HG03469 (cell line): ENCODE measurements around the gene APOA1.
"Not testable (repeated sequence)": the region's sequence is repeated elsewhere in the genome, so short reads cannot be mapped to it uniquely, and the experiment has no call there.

ENCODE experiments used
- ATAC-seq: cut with Tn5 transposase; IDR thresholded peaks from one replicate; pipeline ENCODE4 v1.9.1; 2021; ENCODE audit warnings: mild to moderate bottlenecking, moderate library complexity, moderate number of reproducible peaks; ENCODE audit not compliant: unreplicated experiment

Gene APOA1

GRCh38 chr11:116835042-116835772 lies 2.2 kb downstream of the APOA1 start:
- ATAC-seq, result no peak

DNA sequence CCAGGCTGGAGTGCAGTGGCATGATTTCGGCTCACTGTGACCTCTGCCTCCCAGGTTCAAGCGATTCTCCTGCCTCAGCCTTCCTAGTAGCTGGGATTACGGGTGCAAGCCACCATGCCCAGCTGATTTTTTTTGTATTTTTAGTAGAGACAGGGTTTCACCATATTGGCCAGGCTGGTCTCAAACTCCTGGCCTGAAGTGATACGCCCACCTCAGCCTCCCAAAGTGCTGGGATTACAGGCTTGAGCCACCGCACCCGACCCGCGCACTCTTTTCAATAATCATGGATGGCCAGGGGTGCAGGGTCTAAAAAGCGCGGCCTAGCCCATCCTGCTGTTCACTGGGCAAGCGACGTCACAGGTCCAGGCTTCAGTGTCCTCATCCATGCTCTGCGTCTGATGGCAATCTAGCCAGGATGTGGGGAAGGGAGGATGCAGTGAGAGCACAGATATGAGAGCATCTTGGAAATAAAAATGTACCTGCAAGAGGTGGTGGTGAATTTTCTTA lies 2.8 kb downstream of the APOA1 start:
- not testable (repeated sequence) for ATAC-seq

DNA sequence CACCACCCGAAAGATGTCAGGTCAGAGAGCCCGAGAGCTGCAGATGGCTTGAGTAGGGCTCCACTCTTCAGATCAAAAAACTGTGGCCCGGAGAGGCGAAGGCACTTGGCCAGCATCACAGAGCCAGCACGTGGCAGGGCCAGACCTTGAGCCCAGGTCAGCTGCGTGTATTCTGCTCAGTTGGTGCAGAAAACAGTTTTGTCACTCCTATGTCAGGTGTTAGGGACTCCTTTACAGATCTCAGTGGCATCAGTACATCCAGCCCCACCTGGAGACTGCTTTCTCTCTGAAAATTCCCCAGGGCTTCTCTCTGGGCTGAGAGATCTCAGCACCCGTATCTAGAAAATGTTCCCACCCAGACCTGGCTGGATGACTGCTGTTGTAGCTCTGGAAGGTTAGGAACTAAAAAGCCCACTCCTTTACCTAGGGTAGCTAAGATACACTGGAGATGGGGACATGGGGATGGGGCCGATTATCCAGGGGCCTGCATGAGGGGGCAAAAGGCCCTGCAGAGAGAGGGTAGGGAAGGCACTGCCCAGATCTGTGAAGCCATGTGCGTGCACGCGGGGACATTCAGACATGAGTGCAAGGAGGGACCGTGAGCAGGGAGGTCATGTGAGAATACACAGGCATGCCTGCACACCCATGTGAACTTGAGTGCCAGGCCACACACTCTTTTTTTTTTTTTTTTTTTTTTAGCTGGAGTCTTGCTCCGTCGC lies 3.4 kb downstream of the APOA1 start:
- no peak for ATAC-seq

GRCh38 chr11:116833491-116833815 lies 4.0 kb downstream of the APOA1 start:
- ATAC-seq, result no peak

DNA sequence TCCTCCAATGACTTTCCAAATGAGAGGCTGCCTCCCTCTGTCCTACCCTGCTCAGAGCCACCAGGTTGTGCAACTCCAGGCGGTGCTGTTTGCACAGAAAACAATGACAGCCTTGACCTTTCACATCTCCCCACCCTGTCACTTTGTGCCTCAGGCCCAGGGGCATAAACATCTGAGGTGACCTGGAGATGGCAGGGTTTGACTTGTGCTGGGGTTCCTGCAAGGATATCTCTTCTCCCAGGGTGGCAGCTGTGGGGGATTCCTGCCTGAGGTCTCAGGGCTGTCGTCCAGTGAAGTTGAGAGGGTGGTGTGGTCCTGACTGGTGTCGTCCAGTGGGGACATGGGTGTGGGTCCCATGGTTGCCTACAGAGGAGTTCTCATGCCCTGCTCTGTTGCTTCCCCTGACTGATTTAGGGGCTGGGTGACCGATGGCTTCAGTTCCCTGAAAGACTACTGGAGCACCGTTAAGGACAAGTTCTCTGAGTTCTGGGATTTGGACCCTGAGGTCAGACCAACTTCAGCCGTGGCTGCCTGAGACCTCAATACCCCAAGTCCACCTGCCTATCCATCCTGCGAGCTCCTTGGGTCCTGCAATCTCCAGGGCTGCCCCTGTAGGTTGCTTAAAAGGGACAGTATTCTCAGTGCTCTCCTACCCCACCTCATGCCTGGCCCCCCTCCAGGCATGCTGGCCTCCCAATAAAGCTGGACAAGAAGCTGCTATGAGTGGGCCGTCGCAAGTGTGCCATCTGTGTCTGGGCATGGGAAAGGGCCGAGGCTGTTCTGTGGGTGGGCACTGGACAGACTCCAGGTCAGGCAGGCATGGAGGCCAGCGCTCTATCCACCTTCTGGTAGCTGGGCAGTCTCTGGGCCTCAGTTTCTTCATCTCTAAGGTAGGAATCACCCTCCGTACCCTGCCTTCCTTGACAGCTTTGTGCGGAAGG lies 4.8 kb downstream of the APOA1 start:
- no peak for ATAC-seq

GRCh38 chr11:116831790-116832349 lies 5.6 kb downstream of the APOA1 start:
- ATAC-seq, result no peak

DNA sequence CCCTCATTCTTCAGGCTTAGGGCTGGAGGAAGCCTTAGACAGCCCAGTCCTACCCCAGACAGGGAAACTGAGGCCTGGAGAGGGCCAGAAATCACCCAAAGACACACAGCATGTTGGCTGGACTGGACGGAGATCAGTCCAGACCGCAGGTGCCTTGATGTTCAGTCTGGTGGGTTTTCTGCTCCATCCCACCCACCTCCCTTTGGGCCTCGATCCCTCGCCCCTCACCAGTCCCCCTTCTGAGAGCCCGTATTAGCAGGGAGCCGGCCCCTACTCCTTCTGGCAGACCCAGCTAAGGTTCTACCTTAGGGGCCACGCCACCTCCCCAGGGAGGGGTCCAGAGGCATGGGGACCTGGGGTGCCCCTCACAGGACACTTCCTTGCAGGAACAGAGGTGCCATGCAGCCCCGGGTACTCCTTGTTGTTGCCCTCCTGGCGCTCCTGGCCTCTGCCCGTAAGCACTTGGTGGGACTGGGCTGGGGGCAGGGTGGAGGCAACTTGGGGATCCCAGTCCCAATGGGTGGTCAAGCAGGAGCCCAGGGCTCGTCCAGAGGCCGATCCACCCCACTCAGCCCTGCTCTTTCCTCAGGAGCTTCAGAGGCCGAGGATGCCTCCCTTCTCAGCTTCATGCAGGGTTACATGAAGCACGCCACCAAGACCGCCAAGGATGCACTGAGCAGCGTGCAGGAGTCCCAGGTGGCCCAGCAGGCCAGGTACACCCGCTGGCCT lies 7.1 kb downstream of the APOA1 start:
- no peak for ATAC-seq

DNA sequence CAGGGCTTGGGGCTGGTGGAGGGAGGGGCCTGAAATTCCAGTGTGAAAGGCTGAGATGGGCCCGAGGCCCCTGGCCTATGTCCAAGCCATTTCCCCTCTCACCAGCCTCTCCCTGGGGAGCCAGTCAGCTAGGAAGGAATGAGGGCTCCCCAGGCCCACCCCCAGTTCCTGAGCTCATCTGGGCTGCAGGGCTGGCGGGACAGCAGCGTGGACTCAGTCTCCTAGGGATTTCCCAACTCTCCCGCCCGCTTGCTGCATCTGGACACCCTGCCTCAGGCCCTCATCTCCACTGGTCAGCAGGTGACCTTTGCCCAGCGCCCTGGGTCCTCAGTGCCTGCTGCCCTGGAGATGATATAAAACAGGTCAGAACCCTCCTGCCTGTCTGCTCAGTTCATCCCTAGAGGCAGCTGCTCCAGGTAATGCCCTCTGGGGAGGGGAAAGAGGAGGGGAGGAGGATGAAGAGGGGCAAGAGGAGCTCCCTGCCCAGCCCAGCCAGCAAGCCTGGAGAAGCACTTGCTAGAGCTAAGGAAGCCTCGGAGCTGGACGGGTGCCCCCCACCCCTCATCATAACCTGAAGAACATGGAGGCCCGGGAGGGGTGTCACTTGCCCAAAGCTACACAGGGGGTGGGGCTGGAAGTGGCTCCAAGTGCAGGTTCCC lies 7.8 kb downstream of the APOA1 start, which contains the start of gene APOC3:
Gene APOC3 (plus strand): TSS at position 383 of the 659 bp plus-strand sequence. CDS start 676 bp downstream, outside the sequence.
- no peak for ATAC-seq

GRCh38 chr11:116828632-116829524 lies 8.5 kb downstream of the APOA1 start:
- no peak for ATAC-seq

DNA sequence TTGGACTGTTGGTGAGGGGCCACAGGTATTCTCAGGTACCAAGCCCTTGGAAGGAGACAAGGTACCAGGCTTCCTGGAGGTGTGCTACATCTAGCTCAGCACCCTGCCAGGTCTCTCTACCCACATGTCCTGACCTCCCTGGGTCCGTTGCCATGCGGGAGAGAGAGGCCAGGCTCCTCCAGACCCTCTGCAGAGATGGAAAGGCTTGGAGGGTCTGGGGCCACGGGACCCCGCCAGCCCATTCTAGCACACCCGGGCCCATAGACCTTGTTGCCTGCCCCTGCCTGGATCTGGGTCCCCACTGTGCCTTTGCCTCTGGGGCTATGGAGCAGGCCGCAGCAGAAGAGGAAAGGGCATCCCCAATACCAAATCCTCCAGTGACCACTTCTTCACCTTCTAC lies 10.0 kb downstream of the APOA1 start:
- no peak for ATAC-seq

DNA sequence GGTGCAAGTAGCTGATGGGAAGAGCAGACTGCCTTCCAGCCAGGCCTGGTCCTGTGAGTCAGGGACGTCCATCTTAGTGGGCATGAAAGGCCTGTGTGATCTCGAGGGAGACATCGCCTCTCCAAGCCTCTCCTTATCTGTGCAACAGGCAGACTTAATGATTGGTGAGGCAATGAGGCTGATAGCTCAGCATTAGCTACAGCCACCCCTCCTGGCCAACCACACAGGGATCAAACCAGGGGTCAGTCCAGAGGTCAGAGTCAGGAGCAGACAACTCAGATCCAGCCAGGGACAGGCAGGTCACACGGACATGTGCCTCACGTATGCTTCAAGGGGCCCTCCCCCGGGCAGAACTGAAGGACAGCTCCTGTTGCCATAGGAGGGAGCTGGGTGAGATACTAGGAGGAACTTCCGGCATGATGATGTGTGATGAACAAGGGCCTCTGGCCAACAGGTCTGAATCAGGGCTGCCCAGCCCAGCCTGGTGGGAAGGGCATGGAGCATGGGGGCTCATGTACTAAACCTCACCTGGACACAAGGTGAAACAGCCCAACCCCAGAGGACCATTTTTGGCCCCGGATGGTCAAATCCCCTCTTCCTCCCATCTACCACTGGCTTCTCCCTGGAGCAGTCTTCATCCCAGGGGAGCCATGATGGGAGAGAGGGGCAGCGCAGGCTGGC lies 10.5 kb downstream of the APOA1 start:
- ATAC-seq, result no peak

- ATAC-seq, result no peak
These were observed 11.3 kb downstream of the APOA1 start for GRCh38 chr11:116825854-116826750.

GRCh38 chr11:116825434-116825833 lies 12.0 kb downstream of the APOA1 start:
- ATAC-seq, result no peak

- no peak for ATAC-seq
These were observed 14.2 kb downstream of the APOA1 start, which contains the start of gene APOA4 for GRCh38 chr11:116823031-116823843. APOA4 (minus strand) TSS chr11:116823304; CDS start chr11:116823191, 113 bp downstream.

GRCh38 chr11:116822575-116822974 lies 14.8 kb downstream of the APOA1 start:
- no peak for ATAC-seq
